SK-N-SH (cell line): Measurements from ENCODE around the gene MACROD2. TPM values are rescaled to one million over a fixed set of nuclear protein-coding genes. Genes with fewer than 3 reads are reported as not detected.

Experiments used
- CTCF ChIA-PET: fragments of 300-600, 350-600 bp; formaldehyde crosslinking; extraction: SDS; loops from one replicate; lab custom pipeline; 2021; lab: Yijun Ruan, JAX
- POLR2A ChIA-PET: fragments of 350-600 bp; sonication (Branson Sonifier 250); formaldehyde crosslinking; extraction: SDS; loops from one replicate; lab custom pipeline; 2020; ENCODE audit warnings: antibody characterized with exemption, inconsistent platforms; lab: Yijun Ruan, JAX
- DNase-seq: peaks from one replicate; pipeline ENCODE4 v3.0.0; 2012
- H2AFZ ChIP-seq: fragments of 200-600 bp; sonication (generic); 2 replicates; pipeline ENCODE4 v1.8.1; 2016; ENCODE audit warnings: antibody characterized with exemption, mild to moderate bottlenecking, low read depth
- H3F3A ChIP-seq: fragments of 200-600 bp; sonication (generic); replicated peaks from 2 replicates; pipeline ENCODE3; 2016; ENCODE audit warnings: antibody characterized with exemption, mild to moderate bottlenecking; ENCODE audit not compliant: insufficient read depth
- H3K27ac ChIP-seq, 2 experiments: fragments of 200-500 bp in 1 of 2; fragments of 200-600 bp in 1 of 2; sonication (Bioruptor generic) in 1 of 2; sonication (generic), shearing (Covaris generic) in 1 of 2; 2 replicates each; pipeline versions ENCODE4 v1.5.1 to v1.6.1; 2014 to 2016; ENCODE audit warnings: low read depth in 2 of 2, inconsistent platforms in 1 of 2, low read length in 1 of 2, mild to moderate bottlenecking in 1 of 2, mixed read lengths in 1 of 2
- H3K27me3 ChIP-seq: fragments of 200-600 bp; sonication (generic), shearing (Covaris generic); 2 replicates; pipeline ENCODE4 v1.6.1; 2016; ENCODE audit warnings: mixed run types; ENCODE audit not compliant: insufficient read depth
- H3K36me3 ChIP-seq, 2 experiments: fragments of 200-500 bp in 1 of 2; fragments of 200-600 bp in 1 of 2; sonication (Bioruptor generic) in 1 of 2; sonication (generic) in 1 of 2; replicated peaks in 1 of 2; 2 replicates each; pipeline versions ENCODE3 to v1.5.1; 2014 to 2016; ENCODE audit warnings: low read length in 1 of 2, mild to moderate bottlenecking in 1 of 2; ENCODE audit not compliant: insufficient read depth in 2 of 2, control insufficient read depth in 1 of 2
- H3K4me1 ChIP-seq, 2 experiments: fragments of 200-500 bp in 1 of 2; fragments of 200-600 bp in 1 of 2; sonication (Bioruptor generic) in 1 of 2; sonication (generic), shearing (Covaris generic) in 1 of 2; 2 replicates each; pipeline versions ENCODE4 v1.5.1 to v1.6.1; 2014 to 2016; ENCODE audit warnings: low read depth in 1 of 2, low read length in 1 of 2, mixed run types in 1 of 2; ENCODE audit not compliant: insufficient read depth in 2 of 2, control insufficient read depth in 1 of 2
- H3K4me2 ChIP-seq: fragments of 200-600 bp; sonication (generic), shearing (Covaris generic); 2 replicates; pipeline ENCODE4 v1.6.1; 2017; ENCODE audit warnings: mixed run types
- H3K4me3 ChIP-seq, 2 experiments: fragments of 200-500 bp in 1 of 2; fragments of 200-600 bp in 1 of 2; sonication (Bioruptor generic) in 1 of 2; sonication (generic), shearing (Covaris generic) in 1 of 2; 2 replicates each; pipeline versions ENCODE4 v1.5.1 to v1.8.1; 2014 to 2016; ENCODE audit warnings: low read depth in 2 of 2, inconsistent platforms in 1 of 2, low read length in 1 of 2, mild to moderate bottlenecking in 1 of 2, mixed read lengths in 1 of 2, moderate library complexity in 1 of 2
- H3K79me2 ChIP-seq: fragments of 200-600 bp; sonication (generic); 2 replicates; pipeline ENCODE4 v1.8.1; 2017; ENCODE audit warnings: mild to moderate bottlenecking; ENCODE audit not compliant: insufficient read depth
- H3K9ac ChIP-seq: fragments of 200-600 bp; sonication (generic); 2 replicates; pipeline ENCODE4 v1.6.1; 2017; ENCODE audit warnings: mixed run types
- H3K9me2 ChIP-seq: fragments of 200-600 bp; sonication (generic); 2 replicates; pipeline ENCODE4 v1.6.1; 2017; ENCODE audit warnings: mixed run types
- H3K9me3 ChIP-seq: fragments of 200-600 bp; sonication (generic); 2 replicates; pipeline ENCODE4 v1.6.1; 2017; ENCODE audit warnings: mixed run types, mild to moderate bottlenecking, moderate library complexity
- H4K20me1 ChIP-seq: fragments of 200-600 bp; sonication (generic); 2 replicates; pipeline ENCODE4 v1.6.1; 2017; ENCODE audit warnings: mild to moderate bottlenecking, mixed run types; ENCODE audit not compliant: insufficient read depth
- ELF1 ChIP-seq: IDR thresholded peaks from 2 replicates; pipeline ENCODE4 v1.4.0; 2012
- EP300 ChIP-seq, 2 experiments: IDR thresholded peaks; 2 replicates each; pipeline versions ENCODE4 v1.4.0 to v1.6.1; 2012; ENCODE audit warnings: borderline replicate concordance in 1 of 2, low read depth in 1 of 2, low read length in 1 of 2
- EZH2phosphoT487 ChIP-seq: fragments of 200-600 bp; sonication (generic); IDR thresholded peaks from 2 replicates; pipeline ENCODE4 v1.6.1; 2017; ENCODE audit warnings: low read depth, mixed run types, mild to moderate bottlenecking, antibody characterized with exemption, moderate library complexity, borderline replicate concordance
- FOSL2 ChIP-seq: IDR thresholded peaks from 2 replicates; pipeline ENCODE4 v1.4.0; 2012; ENCODE audit warnings: low read depth, mild to moderate bottlenecking, moderate library complexity, borderline replicate concordance
- FOXM1 ChIP-seq: IDR thresholded peaks from 2 replicates; pipeline ENCODE4 v1.4.0; 2012; ENCODE audit warnings: low read depth, mild to moderate bottlenecking
- GABPA ChIP-seq: IDR thresholded peaks from 2 replicates; pipeline ENCODE4 v1.4.0; 2012; ENCODE audit warnings: low read depth, mild to moderate bottlenecking
- GATA2 ChIP-seq: sonication (generic); formaldehyde crosslinking; IDR thresholded peaks from 2 replicates; pipeline ENCODE4 v1.5.0; 2020; ENCODE audit warnings: mild to moderate bottlenecking, missing genetic modification reagents
- JUND ChIP-seq: IDR thresholded peaks from 2 replicates; pipeline ENCODE4 v1.4.0; 2012
- MEF2A ChIP-seq: IDR thresholded peaks from 2 replicates; pipeline ENCODE4 v1.4.0; 2012; ENCODE audit warnings: low read depth, borderline replicate concordance
- NRF1 ChIP-seq: IDR thresholded peaks from 2 replicates; pipeline ENCODE4 v1.6.1; 2012; ENCODE audit warnings: low read depth, mild to moderate bottlenecking, low read length
- PBX3 ChIP-seq: IDR thresholded peaks from 2 replicates; pipeline ENCODE4; 2012
- POLR2AphosphoS5 ChIP-seq: IDR thresholded peaks from 2 replicates; pipeline ENCODE4 v1.6.1; 2012; ENCODE audit warnings: low read depth, low read length
- RAD21 ChIP-seq: IDR thresholded peaks from 2 replicates; pipeline ENCODE4 v1.6.1; 2012; ENCODE audit warnings: mild to moderate bottlenecking, low read length
- REST ChIP-seq: IDR thresholded peaks from 2 replicates; pipeline ENCODE4 v1.6.1; 2012; ENCODE audit warnings: mild to moderate bottlenecking, low read depth, low read length, moderate library complexity
- SIN3A ChIP-seq: IDR thresholded peaks from 2 replicates; pipeline ENCODE4 v1.6.1; 2012; ENCODE audit warnings: low read depth, mild to moderate bottlenecking, low read length, moderate library complexity, borderline replicate concordance
- TCF12 ChIP-seq: IDR thresholded peaks from 2 replicates; pipeline ENCODE4 v1.4.0; 2012
- TEAD4 ChIP-seq: IDR thresholded peaks from 2 replicates; pipeline ENCODE4 v1.4.0; 2012; ENCODE audit warnings: mild to moderate bottlenecking, borderline replicate concordance; ENCODE audit not compliant: insufficient read depth
- YY1 ChIP-seq: IDR thresholded peaks from 2 replicates; pipeline ENCODE4 v1.4.0; 2012; ENCODE audit warnings: low read depth, mild to moderate bottlenecking
- ZBTB33 ChIP-seq: IDR thresholded peaks from 2 replicates; pipeline ENCODE4 v1.4.0; 2012; ENCODE audit warnings: low read depth, borderline replicate concordance
- WGBS: methylation state at CpG from one replicate; pipeline ENCODE4 v1.1.6; 2017; ENCODE audit warnings: low lambda C conversion rate; 5-methylcytosine and 5-hydroxymethylcytosine counted together
- polyA plus RNA-seq, 3 experiments: library from polyadenylated mRNA; depleted of rRNA; stranded (reverse); fragments of >200 nt; gene quantifications; 2 replicates each; pipeline ENCODE4 v1.2.3, GENCODE V29; 2012

Gene MACROD2
- polyA plus RNA-seq, 1 of the 3 experiments (the other 2 are of a cell fraction): 0.33 TPM

- H3K9ac ChIP-seq: no peak overlapping the region
- 77% methylated on average over 6 of the region's 6 CpGs for WGBS
- no peaks in the 10 kb centered on the region for H3F3A ChIP-seq
Observed at GRCh38 chr20:14116037-14116436, 120.7 kb downstream of the MACROD2 start.

More at GRCh38 chr20:14116037-14116436, 120.7 kb downstream of the MACROD2 start:
- CTCF ChIA-PET: no interaction called here
- H3K9me3 ChIP-seq: no peaks in the 10 kb centered on the region
- no peak for DNase-seq
- no peak overlapping the region for H3K4me2 ChIP-seq
- H2AFZ ChIP-seq: no peak overlapping the region
- TF ChIP-seq SIN3A (no peak), YY1 (no peak), MEF2A (no peak), GATA2 (CRISPR knock-in tag) (no peak), TCF12 (no peak), REST (no peak), RAD21 (no peak), NRF1 (no peak), ELF1 (no peak), GABPA (no peak), PBX3 (no peak), POLR2AphosphoS5 (no peak), ZBTB33 (no peak), FOSL2 (no peak), JUND (no peak), FOXM1 (no peak), TEAD4 (no peak), EZH2phosphoT487 (no peak), EP300 (IDR thresholded peaks at IDR 0.05; ENCODE audit: borderline replicate concordance in 1 of 2, low read depth in 1 of 2, low read length in 1 of 2) (no peak)
- no peaks in the 10 kb centered on the region for H3K27me3 ChIP-seq
- no peak overlapping the region for H3K27ac ChIP-seq
- no peaks in the 10 kb centered on the region for H3K79me2 ChIP-seq
- POLR2A ChIA-PET: no interaction called here
- no peaks in the 10 kb centered on the region for H3K36me3 ChIP-seq
- H3K4me3 ChIP-seq: no peak overlapping the region
- H3K4me1 ChIP-seq: no peaks in the 10 kb centered on the region
- no peaks in the 10 kb centered on the region for H4K20me1 ChIP-seq
- no peaks in the 10 kb centered on the region for H3K9me2 ChIP-seq
